Heart left ventricle (tissue), 13 donors: ENCODE data around the gene HDAC4.

Experiments used
- POLR2A ChIP-seq, 2 donors: fragments of 450-650 bp; IDR thresholded peaks; one replicate each; pipeline ENCODE4 v1.6.1; 2017; ENCODE audit warnings: antibody characterized with exemption in 2 of 2, mild to moderate bottlenecking in 2 of 2, moderate library complexity in 2 of 2
- TF ChIP-seq, protein P1 (sequence below), 12 donors: fragments of 200-600 bp; sonication (generic) in 4 of 12; IDR thresholded peaks; one replicate each; pipeline versions ENCODE4 v1.5.0 to v1.8.0; 2018 to 2022; ENCODE audit warnings: antibody characterized with exemption in 12 of 12, mild to moderate bottlenecking in 5 of 12
- donor health status: ischemic (EF 13 %, LVEDD 7.1; RV severe dilation, severe dysfunction).
- donor health status: DM: no; HTN: yes; CAD: no.
- donor health status: DM: no; HTN: no; CAD: no.
- donor health status: ischemic (EF 25% LVEDD 6.9; RV normal size, moderate dysfunction).
- donor health status: ischemic (EF 25% LVEDD 5.7; RV mildly dilated, moderate dysfunction).
- donor health status: ischemic (EF 35%, LVEDD 5.7; RV mildly dilated, moderate dysfunction).
- donor health status: nonischemic (EF 11% LVEDD 7.7; RV severe dilation, severe dysfunction).
- donor health status: DM: yes; HTN: yes; CAD: no.
- donor health status: PGD.
- donor health status: ischemic (EF 29% LVEDD 5.4; RV normal size, mild dysfunction).
- donor health status: nonischemic (EF 23%, LVEDD 6.1; RV moderate dilation, normal function).

DNA sequence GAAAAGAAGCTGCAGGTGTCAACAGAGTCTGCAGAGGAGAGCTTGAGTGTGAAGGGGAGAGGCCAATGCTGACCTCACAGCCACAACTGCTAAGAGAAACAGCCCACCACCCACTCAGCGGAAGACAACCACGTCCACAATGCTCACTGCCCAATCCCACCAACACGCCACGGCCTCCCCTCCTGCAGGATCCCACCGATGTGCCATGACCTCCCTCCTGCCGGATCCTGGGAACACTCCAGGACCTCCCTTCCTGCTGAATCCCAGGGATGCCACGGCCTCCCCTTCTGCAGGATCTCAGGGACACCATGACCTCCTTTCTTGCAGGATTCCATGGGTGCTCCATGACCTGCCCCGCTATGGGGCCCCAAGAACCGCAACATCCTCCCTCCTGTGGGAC lies 285.2 kb downstream of the HDAC4 start:
- TF ChIP-seq, protein P1, sequence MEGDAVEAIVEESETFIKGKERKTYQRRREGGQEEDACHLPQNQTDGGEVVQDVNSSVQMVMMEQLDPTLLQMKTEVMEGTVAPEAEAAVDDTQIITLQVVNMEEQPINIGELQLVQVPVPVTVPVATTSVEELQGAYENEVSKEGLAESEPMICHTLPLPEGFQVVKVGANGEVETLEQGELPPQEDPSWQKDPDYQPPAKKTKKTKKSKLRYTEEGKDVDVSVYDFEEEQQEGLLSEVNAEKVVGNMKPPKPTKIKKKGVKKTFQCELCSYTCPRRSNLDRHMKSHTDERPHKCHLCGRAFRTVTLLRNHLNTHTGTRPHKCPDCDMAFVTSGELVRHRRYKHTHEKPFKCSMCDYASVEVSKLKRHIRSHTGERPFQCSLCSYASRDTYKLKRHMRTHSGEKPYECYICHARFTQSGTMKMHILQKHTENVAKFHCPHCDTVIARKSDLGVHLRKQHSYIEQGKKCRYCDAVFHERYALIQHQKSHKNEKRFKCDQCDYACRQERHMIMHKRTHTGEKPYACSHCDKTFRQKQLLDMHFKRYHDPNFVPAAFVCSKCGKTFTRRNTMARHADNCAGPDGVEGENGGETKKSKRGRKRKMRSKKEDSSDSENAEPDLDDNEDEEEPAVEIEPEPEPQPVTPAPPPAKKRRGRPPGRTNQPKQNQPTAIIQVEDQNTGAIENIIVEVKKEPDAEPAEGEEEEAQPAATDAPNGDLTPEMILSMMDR (IDR thresholded peaks at IDR 0.05): no peak
- TF ChIP-seq POLR2A (IDR thresholded peaks at IDR 0.05): no peak
